GM19023 (cell line): ENCODE results near the gene ZMYND11.
"Not testable (repeated sequence)": the region's sequence is repeated elsewhere in the genome, so short reads cannot be mapped to it uniquely, and the experiment has no call there.

Experiments
- ATAC-seq: cut with Tn5 transposase; IDR thresholded peaks from one replicate; pipeline ENCODE4 v1.9.1; 2021; ENCODE audit warnings: mild to moderate bottlenecking, moderate library complexity; ENCODE audit not compliant: unreplicated experiment

The ZMYND11 gene

DNA sequence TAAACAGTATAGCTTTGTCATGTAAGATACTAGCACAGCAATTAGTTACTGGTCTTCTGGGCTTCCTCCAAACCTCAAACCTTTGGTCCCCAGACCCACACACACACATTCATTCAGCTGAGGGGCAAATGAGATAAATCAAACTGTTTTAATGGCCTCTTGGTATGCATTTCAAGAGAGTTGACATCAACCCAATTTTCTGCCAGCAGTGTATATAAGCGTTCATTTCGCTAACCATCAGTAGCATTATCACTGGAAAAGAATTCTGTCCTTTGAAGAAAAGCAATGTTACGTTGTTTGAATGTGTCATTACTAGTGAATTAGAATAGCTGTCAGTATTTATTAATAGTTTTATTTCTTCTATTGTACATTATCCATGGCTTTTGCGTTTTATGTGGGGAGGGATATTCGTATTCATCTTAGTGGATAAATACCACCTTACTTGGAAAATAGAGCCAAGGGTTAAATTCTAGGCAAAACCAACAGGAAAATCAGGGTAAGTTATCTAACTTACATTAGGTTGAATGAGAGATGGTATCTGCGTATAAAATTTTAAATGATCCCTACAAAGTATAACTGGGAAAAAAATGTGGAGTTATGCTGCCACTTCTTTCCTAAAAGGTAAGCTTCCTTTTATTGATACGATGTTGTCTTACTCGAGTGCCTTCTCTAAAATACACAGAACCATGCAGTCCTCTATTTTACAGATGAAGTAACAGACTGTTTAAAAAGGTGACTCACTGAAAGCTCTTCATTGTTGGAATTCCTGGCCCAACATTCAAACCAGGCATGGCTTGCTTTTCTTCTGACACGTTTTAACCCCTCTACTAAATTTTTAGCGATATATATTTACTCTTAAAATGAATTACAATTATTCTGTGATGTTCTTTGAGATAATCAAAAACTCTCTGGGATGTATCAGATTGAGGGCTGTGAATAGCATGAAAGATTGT lies 2.0 kb upstream of the ZMYND11 start:
- no peak for ATAC-seq

DNA sequence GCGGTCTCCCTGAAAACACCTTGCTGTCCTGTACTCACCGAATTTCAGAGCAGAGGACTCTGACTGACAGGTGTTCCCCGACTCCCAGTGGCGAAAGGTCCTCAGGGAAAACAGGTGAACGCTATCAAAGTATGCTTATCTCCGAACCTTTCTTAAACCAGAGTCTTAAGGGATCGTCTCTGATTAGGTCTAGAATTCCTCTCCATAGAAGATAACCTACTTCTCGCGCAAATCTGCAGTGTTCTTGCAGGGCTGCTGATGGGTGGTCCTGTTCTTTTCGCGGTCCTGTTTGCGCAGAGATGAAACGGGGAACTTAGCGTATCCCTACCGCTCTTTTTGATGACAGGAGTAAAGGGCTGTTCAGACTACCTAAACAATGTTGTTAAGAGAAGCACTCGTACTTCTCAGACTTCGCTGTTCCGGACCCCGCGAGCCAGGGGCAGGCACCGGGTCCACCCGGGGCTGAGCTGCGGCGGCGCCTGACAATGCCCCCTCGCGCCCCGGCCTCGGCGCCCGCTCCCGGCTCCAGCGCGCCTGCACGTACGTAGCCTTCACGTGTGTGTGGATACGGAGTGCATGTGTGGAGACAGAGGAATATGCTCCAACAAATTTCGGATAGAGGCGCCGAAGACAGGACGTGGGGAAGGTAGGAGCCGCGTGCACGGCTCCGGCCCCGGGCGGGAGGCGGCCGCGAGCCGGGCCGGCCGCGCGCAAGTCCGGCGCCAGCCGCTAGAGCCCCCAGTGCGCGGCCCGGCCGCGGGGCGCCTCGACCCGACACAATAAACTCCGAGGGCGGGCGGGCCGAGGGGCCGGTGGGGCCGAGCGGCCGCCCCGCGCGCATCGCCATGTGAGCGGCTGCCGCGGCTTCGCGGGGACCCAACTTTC lies 766 bp upstream of the ZMYND11 start:
- ATAC-seq, result peak; percentile 47

DNA sequence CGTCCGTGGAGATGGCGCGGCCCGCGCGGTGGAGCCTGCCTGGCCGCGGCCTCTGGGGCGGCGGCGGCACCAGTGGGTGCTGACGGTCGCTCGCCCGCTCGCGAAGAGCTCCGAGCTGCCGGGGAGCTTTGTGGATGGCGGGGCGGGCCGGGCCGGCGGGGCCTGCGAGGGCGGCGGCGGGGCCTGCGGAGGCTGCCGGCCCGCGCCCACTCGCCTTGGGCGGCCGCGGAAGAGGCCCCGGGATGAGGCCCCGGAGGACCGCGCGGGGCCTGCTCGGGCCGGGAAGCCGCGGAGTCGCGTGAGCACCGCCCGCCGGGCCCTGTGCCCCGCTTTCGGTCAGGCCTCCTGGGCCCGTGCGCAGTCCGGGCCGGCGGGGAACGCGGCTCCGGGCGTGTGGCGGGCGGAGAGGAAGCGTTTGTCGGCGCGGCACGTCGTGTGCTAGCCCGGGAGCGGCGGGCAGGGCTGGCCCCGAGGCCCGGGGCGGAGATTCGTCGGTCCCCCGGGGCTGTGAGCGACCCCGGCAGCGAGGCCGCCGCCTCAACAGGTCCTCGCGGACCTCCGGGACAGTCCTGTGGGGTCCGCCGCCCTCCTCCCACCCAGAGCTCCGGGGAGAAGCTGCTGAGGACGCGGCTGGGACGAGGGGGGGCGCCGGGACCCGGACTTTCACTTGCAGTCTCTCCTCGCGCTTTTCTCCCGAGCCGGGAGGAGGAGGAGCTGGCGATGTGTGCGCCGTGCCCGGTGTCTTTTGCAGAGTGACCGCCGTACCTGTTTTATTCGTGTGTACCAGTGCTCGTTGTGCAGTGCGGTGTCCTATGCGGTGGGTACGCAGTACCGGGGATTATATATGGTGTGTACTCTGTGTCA lies 578 bp downstream of the ZMYND11 start:
- ATAC-seq, result peak; percentile 34

DNA sequence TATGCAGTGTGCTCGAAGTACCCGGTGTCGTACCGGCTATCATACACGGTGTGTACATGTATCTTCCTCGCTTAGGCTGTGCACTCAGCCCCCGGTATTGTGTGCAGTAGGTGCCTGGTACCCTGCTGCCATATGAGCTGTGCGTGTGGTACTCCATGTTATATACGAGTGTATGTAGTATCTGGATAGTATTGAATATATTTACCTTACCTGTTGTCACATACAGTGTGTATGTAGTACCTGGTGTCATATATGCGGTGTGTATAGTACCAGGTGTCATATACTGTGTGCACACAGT lies 1.2 kb downstream of the ZMYND11 start:
- ATAC-seq, result no peak

DNA sequence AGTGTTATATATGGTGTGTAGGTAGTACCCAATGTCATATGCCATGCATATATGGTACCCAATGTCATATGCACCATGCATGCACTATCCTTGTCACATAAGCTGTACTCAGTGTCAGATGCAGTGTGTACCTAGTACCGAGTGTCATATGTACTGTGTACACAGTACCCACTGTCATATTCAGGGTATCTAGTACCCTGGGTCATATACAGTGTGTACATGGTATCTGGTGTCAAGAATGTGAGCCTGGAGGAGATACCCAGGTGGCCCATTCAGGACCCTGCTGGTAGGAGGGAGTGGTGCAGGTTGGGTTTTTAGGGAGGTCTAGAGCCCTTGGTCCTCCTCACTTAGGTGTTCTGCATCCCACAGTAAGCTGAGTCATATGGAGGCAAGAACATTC lies 1.8 kb downstream of the ZMYND11 start:
- ATAC-seq, result no peak

DNA sequence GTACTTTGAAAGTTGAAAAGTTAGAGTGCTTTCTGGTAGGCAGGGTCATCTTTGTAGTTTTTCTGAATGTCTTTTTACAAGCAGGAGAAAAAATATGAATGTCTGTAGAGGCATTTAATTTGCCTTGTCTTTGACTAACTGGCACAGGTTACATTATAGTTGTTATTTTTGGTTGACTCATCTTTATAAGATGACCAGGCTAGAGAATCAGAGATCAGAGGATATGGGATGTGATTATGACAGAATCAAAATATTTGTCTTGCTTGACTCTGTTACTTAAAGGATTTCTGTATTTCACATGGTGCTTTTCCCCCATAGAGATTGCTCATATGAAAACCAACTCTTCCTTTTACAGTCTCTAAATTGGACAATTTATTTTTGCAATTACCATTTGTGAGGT lies 2.4 kb downstream of the ZMYND11 start:
- ATAC-seq, result no peak

DNA sequence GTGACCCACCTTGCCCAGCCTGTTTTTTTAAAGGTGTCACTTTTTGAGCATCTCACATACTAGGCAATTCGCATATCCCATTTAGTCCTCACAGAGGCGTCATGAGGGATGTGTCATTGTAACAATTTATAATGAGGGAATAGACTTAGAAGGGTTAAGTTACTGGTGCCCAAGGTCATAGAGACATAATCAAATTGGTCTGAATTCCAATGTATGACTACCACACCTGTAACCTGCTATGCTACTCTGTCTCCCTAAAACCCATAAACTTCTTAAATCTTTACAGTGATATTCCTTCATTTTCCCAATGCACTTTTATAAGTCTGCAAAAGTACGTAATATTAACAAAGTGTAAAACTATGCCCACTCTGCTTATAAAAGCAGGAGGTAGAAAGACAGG lies 7.1 kb downstream of the ZMYND11 start:
- no peak for ATAC-seq

DNA sequence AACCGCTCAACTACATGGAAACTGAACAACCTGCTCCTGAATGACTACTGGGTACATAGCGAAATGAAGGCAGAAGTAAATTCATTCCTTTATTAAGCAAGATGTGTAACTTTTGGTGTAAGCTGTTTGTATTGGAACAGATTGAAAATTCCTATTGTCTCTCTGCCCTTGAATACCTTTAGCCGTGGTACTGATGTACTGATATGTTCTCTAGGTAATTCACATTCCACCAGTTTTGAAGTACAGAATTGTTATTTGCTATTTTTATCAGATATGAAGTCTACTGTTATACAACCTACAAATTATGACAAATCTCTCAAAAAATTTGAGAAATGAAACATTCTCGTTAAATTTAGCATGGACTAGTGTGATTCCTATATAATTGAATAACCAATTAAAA lies 17.7 kb downstream of the ZMYND11 start:
- ATAC-seq, result no peak

DNA sequence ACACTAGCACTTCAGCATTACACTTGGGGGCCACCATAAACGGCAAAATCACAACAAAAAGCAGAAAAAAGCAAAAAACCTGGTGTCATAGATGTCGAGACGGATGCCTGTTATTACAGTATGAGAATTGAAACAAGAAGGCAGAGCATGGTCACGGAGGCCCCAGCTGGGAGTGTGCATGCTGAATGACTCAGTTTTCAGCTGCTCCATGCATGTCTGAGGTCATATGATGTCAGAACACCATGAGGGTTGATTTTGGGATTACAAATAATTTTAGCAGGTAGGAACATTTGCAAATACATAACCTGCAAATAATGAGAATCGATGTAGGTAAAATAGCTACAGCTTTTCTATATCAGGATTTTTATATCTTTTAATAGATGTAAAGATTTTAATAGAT lies 19.1 kb downstream of the ZMYND11 start:
- ATAC-seq, result no peak

DNA sequence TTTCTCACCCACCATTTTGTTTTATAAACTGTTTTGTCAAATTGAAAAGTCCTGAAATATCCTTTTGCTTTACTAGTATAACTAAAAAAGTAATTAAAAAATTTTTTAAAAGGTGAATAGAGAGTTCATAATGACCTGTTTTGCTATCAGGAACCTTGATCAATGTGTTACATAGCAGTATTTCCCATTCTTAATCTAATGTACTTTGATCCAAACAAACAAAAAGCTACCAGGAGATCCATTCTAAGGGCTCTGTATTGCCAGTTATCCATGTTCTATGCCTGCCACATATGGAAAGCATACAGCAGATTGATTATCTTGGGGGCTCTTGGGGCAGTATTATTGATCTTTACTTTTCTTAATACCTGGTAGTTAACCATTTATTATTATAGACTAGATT lies 32.1 kb downstream of the ZMYND11 start:
- ATAC-seq, result no peak

DNA sequence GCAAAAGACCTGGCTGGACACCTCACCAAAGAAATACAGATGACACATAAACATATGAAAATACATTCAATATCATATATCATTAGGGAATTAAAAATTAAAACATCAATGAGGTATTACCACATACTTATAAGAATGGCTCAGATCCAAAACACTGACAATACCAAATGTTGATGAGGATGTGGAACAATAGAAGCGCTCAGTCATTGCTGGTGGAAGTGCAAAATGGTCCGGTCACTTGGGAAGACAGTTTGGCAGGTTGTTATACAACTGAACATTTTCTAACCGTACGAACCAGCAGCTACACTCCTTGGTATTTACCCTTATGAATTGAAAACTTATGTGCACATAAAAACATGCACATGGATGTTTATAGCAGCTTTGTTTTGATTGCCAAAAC lies 38.5 kb downstream of the ZMYND11 start:
- no peak for ATAC-seq

DNA sequence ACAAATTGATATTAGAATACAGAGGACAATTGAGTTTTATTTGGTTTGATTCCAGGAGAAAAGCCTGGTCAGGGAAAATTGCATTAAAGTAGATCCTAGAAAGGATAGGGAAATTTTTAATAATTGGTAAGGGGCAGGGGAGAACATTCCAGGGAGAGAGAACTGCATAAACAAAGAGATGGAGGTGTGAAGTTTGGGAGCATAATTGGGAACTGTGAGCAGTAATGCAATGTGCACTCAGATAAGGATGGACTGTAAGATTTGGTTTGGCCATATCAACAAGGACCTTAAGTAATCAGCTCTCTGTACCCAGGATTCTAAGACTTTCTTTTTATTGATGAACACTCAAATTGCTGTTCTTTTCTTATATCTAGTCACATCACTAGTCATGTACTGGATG lies 41.4 kb downstream of the ZMYND11 start:
- no peak for ATAC-seq

DNA sequence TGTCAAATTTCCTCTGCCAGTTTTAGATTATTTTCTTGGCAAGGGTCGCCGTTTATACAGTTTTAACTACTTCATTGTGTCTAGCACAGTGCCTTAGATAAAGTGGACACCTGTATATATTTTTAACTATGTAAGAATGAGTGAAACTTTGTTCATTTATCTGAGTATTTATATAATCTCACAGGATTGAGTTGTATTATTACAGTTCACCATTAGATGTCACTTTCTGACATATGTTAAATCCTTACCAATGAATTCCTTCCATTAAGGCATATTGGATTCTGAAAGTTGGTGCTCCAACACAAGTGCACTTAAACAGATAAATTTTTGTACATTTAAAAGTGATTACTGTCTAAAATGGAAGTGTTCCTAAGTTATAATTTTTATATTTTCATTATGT lies 43.0 kb downstream of the ZMYND11 start:
- ATAC-seq, result no peak

DNA sequence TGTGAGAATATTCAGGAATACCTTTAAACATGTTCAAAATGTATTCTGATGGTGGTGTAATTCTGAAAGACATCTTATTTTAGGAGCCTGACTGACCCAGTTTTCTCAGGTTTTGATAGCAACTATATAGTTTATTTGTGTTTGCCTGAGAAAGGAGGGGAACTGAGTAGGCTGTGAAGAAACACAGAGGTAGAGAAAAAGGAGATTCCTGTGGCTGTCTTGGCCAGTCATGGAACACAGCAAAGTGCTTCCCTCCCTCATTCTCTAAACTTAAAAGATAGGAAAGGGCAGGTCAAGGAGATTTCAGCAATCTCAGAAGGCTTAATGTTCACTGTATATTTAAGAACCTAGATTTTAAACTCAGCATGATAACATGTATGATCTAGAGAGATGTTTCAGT lies 43.5 kb downstream of the ZMYND11 start:
- no peak for ATAC-seq

DNA sequence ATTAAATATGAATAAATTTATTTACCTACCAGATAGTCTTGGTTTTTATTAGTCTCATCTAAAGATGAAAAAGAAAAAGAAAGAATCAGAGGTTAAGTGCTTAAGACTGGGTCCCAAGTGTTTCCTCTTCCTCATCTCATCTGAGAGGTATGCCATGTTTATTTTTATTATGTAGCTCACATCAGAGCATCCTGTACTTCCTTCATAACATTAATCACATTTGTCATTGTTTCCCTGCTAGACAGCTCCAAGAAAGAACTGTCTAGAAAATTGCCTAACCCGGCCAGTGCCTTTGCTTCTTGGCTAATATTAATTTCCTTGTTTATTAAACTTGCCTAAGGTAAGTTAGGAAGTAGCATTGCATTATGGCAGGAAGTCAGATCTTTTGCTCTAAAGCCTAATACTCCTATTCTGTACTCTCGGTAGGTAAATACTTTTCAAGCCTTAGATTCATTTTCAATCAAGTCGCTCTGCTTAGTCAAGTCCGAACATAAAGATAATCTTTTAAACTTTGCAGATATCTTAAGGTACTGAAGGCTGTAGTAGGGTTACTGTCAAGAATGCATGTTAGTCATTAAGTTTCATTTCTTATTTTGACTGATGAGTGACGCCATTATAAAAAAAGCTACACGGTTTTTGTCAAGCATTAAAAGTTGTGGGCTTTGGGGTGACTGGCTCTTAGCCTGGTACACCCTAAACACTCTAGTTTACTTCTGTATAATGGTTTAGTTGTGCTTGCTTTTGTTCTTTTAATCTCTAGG lies 47.4 kb downstream of the ZMYND11 start:
- no peak for ATAC-seq

DNA sequence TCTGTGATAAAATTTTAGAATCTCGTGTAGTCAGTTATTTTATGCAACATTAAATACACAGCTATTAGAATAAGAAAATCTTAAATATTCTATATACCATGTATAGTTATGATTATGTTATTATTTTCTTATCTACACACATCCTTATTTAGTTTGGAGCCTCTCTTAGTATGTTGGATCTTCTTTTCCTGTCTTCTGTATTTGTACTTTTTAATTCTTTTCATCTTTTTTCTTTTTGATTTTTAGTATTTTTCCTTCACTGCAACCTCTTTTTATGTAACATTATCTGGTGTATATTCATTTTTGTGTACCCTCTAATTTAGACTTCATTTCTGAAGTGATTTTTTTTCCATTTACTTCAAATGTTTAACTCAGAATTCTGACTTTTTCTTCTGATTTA lies 48.9 kb downstream of the ZMYND11 start:
- no peak for ATAC-seq

DNA sequence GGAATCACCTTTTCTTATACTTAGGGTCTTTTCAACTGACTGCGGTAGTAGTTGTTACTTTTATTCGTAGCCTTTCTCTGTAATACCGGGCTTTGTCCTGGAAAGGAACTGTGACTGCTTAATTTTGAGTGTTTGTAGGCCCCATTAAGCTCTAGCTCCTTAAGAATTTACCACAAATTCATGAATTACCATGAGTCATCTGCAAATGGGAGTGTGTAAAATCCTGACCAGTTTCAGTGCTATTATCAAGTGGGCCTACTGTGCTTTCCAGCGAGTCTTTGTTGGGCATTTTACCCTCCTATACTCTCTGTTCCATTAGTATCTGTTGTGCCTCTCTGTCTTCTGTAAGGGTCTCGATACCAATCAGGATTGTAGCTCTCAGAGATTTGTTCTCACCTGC lies 49.7 kb downstream of the ZMYND11 start:
- no peak for ATAC-seq

DNA sequence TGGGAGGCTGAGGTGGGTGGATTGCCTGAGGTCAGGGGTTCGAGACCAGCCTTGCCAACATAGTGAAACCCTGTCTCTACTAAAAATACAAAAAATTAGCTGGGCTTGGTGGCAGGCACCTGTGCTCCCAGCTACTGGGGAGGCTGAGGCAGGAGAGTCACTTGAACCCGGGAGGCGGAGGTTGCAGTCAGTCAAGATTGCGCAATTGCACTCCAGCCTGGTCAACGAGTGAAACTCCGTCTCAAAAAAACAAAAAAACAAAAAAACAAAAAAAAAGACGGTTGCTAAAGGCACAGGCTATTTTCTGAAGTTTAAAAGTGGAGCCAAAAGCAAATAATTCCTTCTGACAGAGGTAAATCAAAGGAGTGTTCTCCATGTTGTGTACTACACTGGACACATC lies 50.3 kb downstream of the ZMYND11 start:
- ATAC-seq, result not testable (repeated sequence)

DNA sequence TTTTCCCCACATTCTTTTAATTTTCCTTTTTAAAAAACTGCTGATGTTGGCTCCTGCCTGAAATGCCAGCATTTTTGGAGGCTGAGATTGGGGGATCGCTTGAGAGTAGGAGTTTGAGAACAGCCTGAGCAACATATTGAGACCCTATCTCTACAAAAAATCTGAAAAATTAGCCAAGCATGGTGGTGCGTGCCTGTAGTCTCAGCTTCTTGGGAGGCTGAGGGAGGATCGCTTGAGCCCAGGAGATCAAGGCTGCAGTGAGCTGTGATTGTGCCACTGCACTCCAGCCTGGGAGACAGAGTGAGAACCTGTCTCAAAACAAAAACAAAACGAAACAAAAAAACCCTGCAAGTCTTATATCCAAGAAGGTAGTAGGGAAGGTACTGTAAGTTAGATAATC lies 51.7 kb downstream of the ZMYND11 start:
- no peak for ATAC-seq

DNA sequence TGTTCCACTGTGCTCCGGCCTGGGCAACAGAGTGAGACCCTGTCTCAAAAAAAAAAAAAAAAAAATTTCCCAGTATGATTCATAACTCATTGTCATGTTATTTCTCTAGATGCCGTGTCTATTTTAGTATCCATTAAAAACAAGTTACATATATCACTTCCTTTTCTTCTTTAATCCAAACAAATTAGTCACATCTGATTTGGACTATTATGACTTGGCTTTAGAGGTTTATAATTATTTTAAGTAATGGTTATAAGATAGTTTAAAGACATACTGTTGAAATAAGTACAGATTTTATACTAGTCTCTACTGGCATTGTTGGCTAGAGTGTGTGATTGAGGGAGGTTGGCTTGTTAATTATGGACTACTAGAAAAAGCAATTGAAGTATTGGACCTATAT lies 53.3 kb downstream of the ZMYND11 start:
- no peak for ATAC-seq
